GM12872 (cell line): ENCODE data around the gene PLXNA2.

Experiments
- CTCF ChIP-seq: IDR thresholded peaks from 3 replicates; pipeline ENCODE4 v1.5.1; 2011; ENCODE audit warnings: low read depth, mild to moderate bottlenecking, low read length, moderate library complexity; ENCODE audit not compliant: insufficient read depth

PLXNA2 gene

GRCh38 chr1:208227366-208227765 lies 16.8 kb downstream of the PLXNA2 start:
- no peak for TF ChIP-seq CTCF

DNA sequence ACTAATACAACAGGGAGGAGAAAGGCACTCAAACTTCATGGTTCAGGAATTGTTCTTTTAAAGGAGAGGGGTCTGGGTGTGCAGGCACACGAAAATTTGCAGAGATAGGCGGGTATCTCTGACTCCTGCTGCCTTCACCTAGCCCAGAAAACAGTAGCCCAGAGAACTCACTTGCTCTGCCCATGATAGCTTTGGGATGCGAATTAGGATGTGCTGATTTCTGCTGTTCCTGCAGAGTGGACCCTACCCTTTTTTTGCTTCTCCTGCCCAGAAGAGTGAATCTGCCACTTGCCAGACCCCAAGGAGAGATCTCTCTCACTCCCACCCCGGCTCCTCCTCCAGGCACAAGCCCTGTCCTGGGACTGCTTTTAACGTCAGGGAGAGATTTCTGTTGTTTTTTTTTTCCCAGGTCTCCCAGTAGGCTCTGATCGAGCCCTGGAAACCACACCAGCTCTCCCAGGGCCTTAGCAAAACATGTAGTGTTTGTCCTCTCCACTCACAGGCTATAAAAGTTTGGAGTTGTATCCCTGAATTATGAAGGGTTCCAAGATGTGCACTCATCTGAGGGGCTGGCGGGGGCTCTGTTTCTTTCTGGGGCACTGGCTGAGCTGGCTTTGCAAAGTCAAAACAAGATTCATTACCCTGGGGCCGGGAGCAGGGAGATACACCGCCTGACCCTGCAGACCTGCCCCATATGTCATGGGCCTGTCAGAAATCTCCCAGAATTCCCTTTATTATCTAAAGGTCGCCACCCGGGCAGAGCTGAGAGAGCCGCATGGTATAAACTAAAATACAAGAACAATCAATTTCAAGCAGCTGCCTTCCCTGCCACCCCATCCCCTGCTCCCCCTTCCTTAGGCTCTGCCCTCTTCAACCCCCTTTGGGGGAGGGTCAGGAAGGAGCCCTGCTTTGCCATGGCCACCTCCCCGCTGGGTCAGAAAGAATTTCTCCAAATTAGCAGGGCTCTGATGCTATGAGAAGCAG lies 17.9 kb downstream of the PLXNA2 start:
- no peak for TF ChIP-seq CTCF

GRCh38 chr1:208224192-208224713 lies 19.9 kb downstream of the PLXNA2 start:
- no peak for TF ChIP-seq CTCF

GRCh38 chr1:208223136-208223535 lies 21.0 kb downstream of the PLXNA2 start:
- TF ChIP-seq CTCF = no peak

DNA sequence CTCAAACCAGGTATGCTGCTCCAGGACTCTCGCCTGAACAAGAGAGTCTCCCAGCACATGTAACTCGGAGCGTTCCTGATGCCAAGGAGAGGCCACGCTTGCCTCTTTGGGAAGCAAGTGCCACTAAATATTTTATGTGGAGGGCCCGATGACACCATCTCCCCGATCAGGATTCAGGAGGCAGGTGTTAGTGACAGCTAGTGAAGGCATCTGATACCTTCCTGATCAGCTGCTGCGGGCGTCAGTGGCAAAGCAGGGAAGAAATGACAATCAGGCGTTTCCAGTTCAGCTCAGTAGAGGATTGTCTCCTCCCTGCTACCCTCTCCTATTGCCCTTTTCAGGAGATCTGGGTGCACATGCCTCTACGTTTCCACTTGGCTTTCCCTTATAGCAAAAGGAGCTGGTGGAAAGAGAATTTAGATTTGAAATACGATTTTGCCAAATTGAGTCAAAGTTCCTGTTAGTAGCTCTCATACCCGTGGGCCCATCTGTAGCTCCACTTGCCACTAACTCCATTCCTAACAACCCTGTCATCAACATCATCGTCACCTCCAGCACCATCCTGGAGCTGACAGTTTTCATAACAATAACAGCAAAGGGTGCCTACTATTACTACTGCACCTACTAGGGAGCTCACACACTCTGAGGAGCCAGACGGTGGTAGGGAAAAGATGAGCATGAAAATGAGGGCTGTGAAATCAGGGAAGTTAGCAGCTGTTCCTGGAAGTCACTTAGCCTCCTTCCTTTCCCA lies 21.6 kb downstream of the PLXNA2 start:
- TF ChIP-seq CTCF = no peak

DNA sequence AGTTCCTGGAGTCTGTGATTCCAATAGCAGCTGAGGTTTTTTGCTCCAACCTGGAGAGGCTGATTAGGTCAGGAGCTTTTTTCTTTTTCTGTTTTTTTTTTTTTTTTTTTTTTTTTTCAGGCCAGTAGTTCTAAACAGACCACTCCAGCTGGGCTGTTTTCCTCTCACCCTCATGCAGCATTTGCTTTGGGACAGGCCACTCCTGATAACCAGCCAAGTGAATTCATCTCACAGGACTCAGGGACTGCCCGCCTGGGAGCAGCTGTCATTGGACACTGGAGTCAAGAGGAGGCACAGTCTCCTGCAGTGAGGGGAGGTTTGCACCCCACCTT lies 22.9 kb downstream of the PLXNA2 start:
- no peak for TF ChIP-seq CTCF

GRCh38 chr1:208219659-208220282 lies 24.4 kb downstream of the PLXNA2 start:
- TF ChIP-seq CTCF = no peak
